Thymus (tissue), 11 donors: ENCODE measurements around the gene ACSL3. TPM values are rescaled to one million over a fixed set of nuclear protein-coding genes. Genes with fewer than 3 reads are reported as not detected.
"Not testable (repeated sequence)": the region's sequence is repeated elsewhere in the genome, so short reads cannot be mapped to it uniquely, and the experiment has no call there.

ENCODE experiments used
- DNase-seq, 9 donors: peaks; one replicate each; pipeline ENCODE4 v3.0.0-alpha.2; 2013; ENCODE audit warnings: low spot score in 9 of 9, low read depth in 6 of 9, missing footprints in 1 of 9
- H3K27ac ChIP-seq, 2 donors: one replicate each; pipeline ENCODE4 v1.5.1; 2013; ENCODE audit warnings: control low read depth in 1 of 2, low read depth in 1 of 2, low read length in 1 of 2, mild to moderate bottlenecking in 1 of 2, moderate library complexity in 1 of 2
- H3K27me3 ChIP-seq, 2 donors: one replicate each; pipeline ENCODE4 v1.5.1; 2013; ENCODE audit warnings: low read length in 1 of 2; ENCODE audit not compliant: control insufficient read depth in 2 of 2, insufficient read depth in 1 of 2
- H3K36me3 ChIP-seq, 2 donors: one replicate each; pipeline ENCODE4 v1.5.1; 2013; ENCODE audit warnings: low read length in 1 of 2, mild to moderate bottlenecking in 1 of 2, moderate library complexity in 1 of 2; ENCODE audit not compliant: control insufficient read depth in 2 of 2, insufficient read depth in 2 of 2
- H3K4me1 ChIP-seq, 2 donors: one replicate each; pipeline ENCODE4 v1.5.1; 2013; ENCODE audit warnings: low read length in 2 of 2; ENCODE audit not compliant: control insufficient read depth in 2 of 2, insufficient read depth in 2 of 2
- H3K4me3 ChIP-seq, 2 donors: one replicate each; pipeline ENCODE4 v1.5.1; 2013; ENCODE audit warnings: low read length in 2 of 2, control low read depth in 1 of 2, mild to moderate bottlenecking in 1 of 2
- H3K9me3 ChIP-seq, 2 donors: one replicate each; pipeline ENCODE4 v1.5.1; 2013; ENCODE audit warnings: low read length in 1 of 2, mild to moderate bottlenecking in 1 of 2; ENCODE audit not compliant: control insufficient read depth in 2 of 2, insufficient read depth in 1 of 2
- WGBS: extraction: QIAGEN DNeasy Blood & Tissue Kit; methylation state at CpG from one replicate; pipeline ENCODE4 v1.1.7; 2013; 5-methylcytosine and 5-hydroxymethylcytosine counted together
- polyA plus RNA-seq: library from polyadenylated mRNA; stranded (reverse); fragments of 200-250 nt; gene quantifications from one replicate; pipeline ENCODE4 v1.2.3, GENCODE V29; 2013
- total RNA-seq: library from RNA; stranded (reverse); fragments of 120-200 nt; gene quantifications from one replicate; pipeline ENCODE4 v1.2.4, GENCODE V29; 2013
- donor health status: healthy.

ACSL3 gene
- total and polyA plus RNA-seq, 2 donors = 32.9 to 40.7 TPM

GRCh38 chr2:222862106-222862908 lies 1.5 kb downstream of the ACSL3 start:
- no peaks in the 10 kb centered on the region for H3K9me3 ChIP-seq
- peak in 2 of 9 donors; percentile 21 to 37 for DNase-seq
- H3K4me1 ChIP-seq = peaks cover 11 to 20% of the 10 kb centered on the region in 2 donors
- peak overlapping the region; percentile 83 to 91 for H3K4me3 ChIP-seq
- H3K27me3 ChIP-seq = no peaks in the 10 kb centered on the region
- peak overlapping the region in 1 of 2 donors; percentile 69 for H3K27ac ChIP-seq
- WGBS = 64% methylated on average over 7 of the region's 7 CpGs
- no peaks in the 10 kb centered on the region for H3K36me3 ChIP-seq

GRCh38 chr2:222862909-222863544 lies 2.2 kb downstream of the ACSL3 start:
- DNase-seq = no peak
- no peak overlapping the region for H3K4me3 ChIP-seq
- WGBS = 93% methylated on average over 6 of the region's 6 CpGs
- no peaks in the 10 kb centered on the region for H3K9me3 ChIP-seq
- no peak overlapping the region for H3K27ac ChIP-seq
- no peaks in the 10 kb centered on the region for H3K27me3 ChIP-seq
- no peaks in the 10 kb centered on the region for H3K36me3 ChIP-seq
- H3K4me1 ChIP-seq = peaks cover 12 to 20% of the 10 kb centered on the region in 2 donors

GRCh38 chr2:222864296-222864695 lies 3.5 kb downstream of the ACSL3 start:
- H3K27me3 ChIP-seq = no peaks in the 10 kb centered on the region
- 96% methylated on average over 3 of the region's 3 CpGs for WGBS
- H3K4me1 ChIP-seq = peaks cover 13 to 20% of the 10 kb centered on the region in 2 donors
- H3K36me3 ChIP-seq = no peaks in the 10 kb centered on the region
- no peak for DNase-seq
- no peak overlapping the region for H3K4me3 ChIP-seq
- no peak overlapping the region for H3K27ac ChIP-seq
- H3K9me3 ChIP-seq = no peaks in the 10 kb centered on the region

GRCh38 chr2:222865301-222865700 lies 4.5 kb downstream of the ACSL3 start:
- Histone ChIP-seq H3K36me3 (no peaks in the 10 kb centered on the region), H3K9me3 (no peaks in the 10 kb centered on the region), H3K27ac (no peak overlapping the region), H3K4me1 (peaks cover 13 to 15% of the 10 kb centered on the region in 2 donors), H3K4me3 (no peak overlapping the region), H3K27me3 (no peaks in the 10 kb centered on the region)
- DNase-seq = no peak
- whole genome bisulfite sequencing = 93% methylated on average over 2 of the region's 2 CpGs

GRCh38 chr2:222866358-222866960 lies 5.6 kb downstream of the ACSL3 start:
- H3K27ac ChIP-seq = no peak overlapping the region
- peak in 3 of 9 donors; percentile 19 to 64 (median 25) for DNase-seq
- 95% methylated on average over 13 of the region's 13 CpGs for WGBS

GRCh38 chr2:222868560-222869251 lies 7.9 kb downstream of the ACSL3 start:
- not testable (repeated sequence) for H3K9me3 ChIP-seq, H3K4me1 ChIP-seq, H3K36me3 ChIP-seq, DNase-seq, H3K4me3 ChIP-seq, H3K27me3 ChIP-seq, H3K27ac ChIP-seq
- WGBS = 96% methylated on average over 8 of the region's 8 CpGs

More at GRCh38 chr2:222866358-222866960, 5.6 kb downstream of the ACSL3 start:
- Histone ChIP-seq H3K4me3 (no peak overlapping the region), H3K27me3 (no peaks in the 10 kb centered on the region), H3K9me3 (no peaks in the 10 kb centered on the region), H3K36me3 (no peaks in the 10 kb centered on the region), H3K4me1 (peaks cover 13 to 14% of the 10 kb centered on the region in 2 donors)

GRCh38 chr2:222869252-222869560 lies 8.4 kb downstream of the ACSL3 start:
- no peaks in the 10 kb centered on the region for H3K36me3 ChIP-seq
- no peak overlapping the region for H3K4me3 ChIP-seq
- no peak overlapping the region for H3K27ac ChIP-seq
- peaks cover 3 to 5% of the 10 kb centered on the region in 2 donors for H3K4me1 ChIP-seq
- no peak for DNase-seq
- no peaks in the 10 kb centered on the region for H3K9me3 ChIP-seq
- no peaks in the 10 kb centered on the region for H3K27me3 ChIP-seq

- H3K4me1 ChIP-seq = peaks cover 2% of the 10 kb centered on the region in 2 donors
- WGBS = 98% methylated on average over 5 of the region's 5 CpGs
- no peak overlapping the region for H3K27ac ChIP-seq
These were observed 10.5 kb downstream of the ACSL3 start for GRCh38 chr2:222871291-222871690.

GRCh38 chr2:222872551-222872950 lies 11.7 kb downstream of the ACSL3 start:
- H3K4me3 ChIP-seq = no peak overlapping the region
- H3K9me3 ChIP-seq = no peaks in the 10 kb centered on the region
- no peaks in the 10 kb centered on the region for H3K36me3 ChIP-seq
- no peak overlapping the region for H3K27ac ChIP-seq
- 83% methylated on average over 4 of the region's 4 CpGs for WGBS
- no peaks in the 10 kb centered on the region for H3K27me3 ChIP-seq
- H3K4me1 ChIP-seq = peaks cover 0 to 2% of the 10 kb centered on the region in 2 donors
- no peak for DNase-seq

More at GRCh38 chr2:222871291-222871690, 10.5 kb downstream of the ACSL3 start:
- no peak for DNase-seq
- Histone ChIP-seq H3K9me3 (no peaks in the 10 kb centered on the region), H3K27me3 (no peaks in the 10 kb centered on the region), H3K4me3 (no peak overlapping the region), H3K36me3 (no peaks in the 10 kb centered on the region)
